Astrocyte (in vitro differentiated cells and primary cell): ENCODE data around the gene ADGRF1. TPM values are rescaled to one million over a fixed set of nuclear protein-coding genes. Genes with fewer than 3 reads are reported as not detected.
A peak's percentile ranks its signal among the peaks of the same experiment; 100 is the strongest.

ENCODE experiments used
- DNase-seq: peaks from one replicate; pipeline ENCODE4 v3.0.0-alpha.2; 2010; ENCODE audit warnings: low read depth
- FAIRE-seq: peaks from 2 replicates; lab custom pipeline; 2011; peaks lifted over from hg19 to GRCh38; lab: Jason Lieb, UNC
- H2AFZ ChIP-seq: 2 replicates; pipeline ENCODE4 v1.6.0; 2012; ENCODE audit warnings: low read depth, low read length, inconsistent platforms
- H3K27ac ChIP-seq: 2 replicates; pipeline ENCODE4 v1.5.1; 2011; ENCODE audit warnings: low read depth, low read length, inconsistent platforms
- H3K27me3 ChIP-seq: 2 replicates; pipeline ENCODE4 v1.6.0; 2011; ENCODE audit warnings: low read length, inconsistent platforms; ENCODE audit not compliant: insufficient read depth
- H3K36me3 ChIP-seq: 2 replicates; pipeline ENCODE4 v1.5.1; 2011; ENCODE audit warnings: low read length, inconsistent platforms; ENCODE audit not compliant: insufficient read depth
- H3K4me1 ChIP-seq: 2 replicates; pipeline ENCODE4 v1.5.1; 2011; ENCODE audit warnings: low read length, inconsistent platforms; ENCODE audit not compliant: insufficient read depth
- H3K4me2 ChIP-seq: 2 replicates; pipeline ENCODE4 v1.6.0; 2012; ENCODE audit warnings: low read length, inconsistent platforms
- H3K4me3 ChIP-seq: 2 replicates; pipeline ENCODE4 v1.5.1; 2011; ENCODE audit warnings: low read depth, mild to moderate bottlenecking, low read length, inconsistent platforms; ENCODE audit not compliant: insufficient read depth
- H3K79me2 ChIP-seq: 2 replicates; pipeline ENCODE4 v1.6.0; 2012; ENCODE audit warnings: mild to moderate bottlenecking, low read length, inconsistent platforms; ENCODE audit not compliant: insufficient read depth
- H3K9ac ChIP-seq: 2 replicates; pipeline ENCODE4 v1.6.0; 2012; ENCODE audit warnings: mild to moderate bottlenecking, low read length, inconsistent platforms
- H3K9me3 ChIP-seq: 2 replicates; pipeline ENCODE4 v1.5.1; 2012; ENCODE audit warnings: low read depth, mild to moderate bottlenecking, low read length, inconsistent platforms; ENCODE audit not compliant: insufficient read depth
- H4K20me1 ChIP-seq: 2 replicates; pipeline ENCODE4 v1.6.0; 2012; ENCODE audit warnings: low read length, inconsistent platforms; ENCODE audit not compliant: insufficient read depth
- H3K27ac Mint-ChIP-seq: one replicate; pipeline ENCODE4 v1.8.0; 2021; ENCODE audit warnings: mild to moderate bottlenecking, mixed read lengths; ENCODE audit not compliant: unreplicated experiment
- H3K27me3 Mint-ChIP-seq: one replicate; pipeline ENCODE4 v1.8.0; 2021; ENCODE audit warnings: low read depth, mixed read lengths; ENCODE audit not compliant: unreplicated experiment
- H3K36me3 Mint-ChIP-seq: one replicate; pipeline ENCODE4 v1.8.0; 2021; ENCODE audit warnings: low read depth, mixed read lengths; ENCODE audit not compliant: unreplicated experiment
- H3K4me1 Mint-ChIP-seq: one replicate; pipeline ENCODE4 v1.8.0; 2021; ENCODE audit warnings: low read depth, mixed read lengths; ENCODE audit not compliant: unreplicated experiment
- H3K4me3 Mint-ChIP-seq: one replicate; pipeline ENCODE4 v1.8.0; 2021; ENCODE audit warnings: mild to moderate bottlenecking, moderate library complexity, mixed read lengths; ENCODE audit not compliant: unreplicated experiment
- H3K9me3 Mint-ChIP-seq: one replicate; pipeline ENCODE4 v1.8.0; 2021; ENCODE audit warnings: mild to moderate bottlenecking, mixed read lengths; ENCODE audit not compliant: unreplicated experiment
- CTCF ChIP-seq: IDR thresholded peaks from 2 replicates; pipeline ENCODE4 v1.5.1; 2011; ENCODE audit warnings: low read depth, mild to moderate bottlenecking, inconsistent platforms, low read length, moderate library complexity; ENCODE audit not compliant: insufficient read depth
- EZH2 ChIP-seq: IDR thresholded peaks from 2 replicates; pipeline ENCODE4 v1.6.1; 2012; ENCODE audit warnings: mild to moderate bottlenecking, low read length, inconsistent platforms; ENCODE audit not compliant: insufficient read depth
- total RNA-seq: library from RNA; stranded (reverse); gene quantifications from 2 replicates; pipeline ENCODE4 v1.2.1, GENCODE V29; 2021

The ADGRF1 gene
- total RNA-seq, 1 donor from 2014 or later: 0.25 TPM

GRCh38 chr6:47008397-47008763 lies 33.8 kb downstream of the ADGRF1 start:
- H3K9me3 ChIP-seq: no peaks in the 10 kb centered on the region
- DNase-seq (peak; percentile 53), FAIRE-seq (no peak)
- H3K4me1 ChIP-seq: no peaks in the 10 kb centered on the region
- no peak overlapping the region for H3K4me3 Mint-ChIP-seq
- H3K79me2 ChIP-seq: no peaks in the 10 kb centered on the region
- no peaks in the 10 kb centered on the region for H3K36me3 ChIP-seq
- H3K4me2 ChIP-seq: no peak overlapping the region
- TF ChIP-seq CTCF (no peak), EZH2 (no peak)
- H3K27ac ChIP-seq: no peak overlapping the region
- H3K27me3 Mint-ChIP-seq: no peaks in the 10 kb centered on the region
- H3K4me1 Mint-ChIP-seq: peaks cover 24% of the 10 kb centered on the region
- no peaks in the 10 kb centered on the region for H3K9me3 Mint-ChIP-seq
- H3K36me3 Mint-ChIP-seq: no peaks in the 10 kb centered on the region
- H3K27me3 ChIP-seq: no peaks in the 10 kb centered on the region
- no peak overlapping the region for H2AFZ ChIP-seq
- no peaks in the 10 kb centered on the region for H4K20me1 ChIP-seq
- H3K27ac Mint-ChIP-seq: no peak overlapping the region
- no peak overlapping the region for H3K4me3 ChIP-seq
- H3K9ac ChIP-seq: no peak overlapping the region

- H3K27ac Mint-ChIP-seq: no peak overlapping the region
- FAIRE-seq (peak; percentile 45), DNase-seq (peak; percentile 87)
- Histone ChIP-seq H3K27me3 (no peaks in the 10 kb centered on the region), H3K27ac (no peak overlapping the region), H3K9me3 (no peaks in the 10 kb centered on the region), H3K79me2 (no peaks in the 10 kb centered on the region), H3K4me3 (no peak overlapping the region), H3K9ac (no peak overlapping the region), H3K36me3 (no peaks in the 10 kb centered on the region), H3K4me2 (no peak overlapping the region), H2AFZ (no peak overlapping the region), H3K4me1 (no peaks in the 10 kb centered on the region), H4K20me1 (no peaks in the 10 kb centered on the region)
- H3K4me1 Mint-ChIP-seq: peaks cover 24% of the 10 kb centered on the region
- H3K4me3 Mint-ChIP-seq: no peak overlapping the region
- no peaks in the 10 kb centered on the region for H3K9me3 Mint-ChIP-seq
- H3K27me3 Mint-ChIP-seq: no peaks in the 10 kb centered on the region
- TF ChIP-seq EZH2: no peak
- no peak for TF ChIP-seq CTCF
- H3K36me3 Mint-ChIP-seq: no peaks in the 10 kb centered on the region
Observed at GRCh38 chr6:47007657-47008396, 34.3 kb downstream of the ADGRF1 start.

- H3K4me3 Mint-ChIP-seq: no peak overlapping the region
- DNase-seq (no peak), FAIRE-seq (no peak)
- no peaks in the 10 kb centered on the region for H3K27me3 Mint-ChIP-seq
- no peaks in the 10 kb centered on the region for H3K9me3 ChIP-seq
- no peaks in the 10 kb centered on the region for H3K27me3 ChIP-seq
- H3K4me1 Mint-ChIP-seq: peaks cover 28% of the 10 kb centered on the region
- no peaks in the 10 kb centered on the region for H4K20me1 ChIP-seq
- H3K9me3 Mint-ChIP-seq: no peaks in the 10 kb centered on the region
- no peak overlapping the region for H3K27ac Mint-ChIP-seq
- TF ChIP-seq CTCF: no peak
- TF ChIP-seq EZH2: no peak
- H3K27ac ChIP-seq: no peak overlapping the region
- no peak overlapping the region for H3K9ac ChIP-seq
- H3K4me1 ChIP-seq: no peaks in the 10 kb centered on the region
- no peaks in the 10 kb centered on the region for H3K36me3 ChIP-seq
- no peak overlapping the region for H2AFZ ChIP-seq
- H3K79me2 ChIP-seq: no peaks in the 10 kb centered on the region
- H3K4me2 ChIP-seq: no peak overlapping the region
- H3K4me3 ChIP-seq: no peak overlapping the region
- no peaks in the 10 kb centered on the region for H3K36me3 Mint-ChIP-seq
Observed at GRCh38 chr6:47005486-47005885, 36.6 kb downstream of the ADGRF1 start.
